Erythroblast (primary cell): ENCODE results near the gene NOS1AP.

ENCODE experiments used
- DNase-seq, 2 experiments: peaks; one replicate each; lab custom pipeline; 2025; lab: John Stamatoyannopoulos, UW
- GATA1 ChIP-seq: IDR thresholded peaks from 2 replicates; pipeline ENCODE4 v1.6.1; 2011; ENCODE audit warnings: low read depth, mild to moderate bottlenecking, control low read depth, low read length, moderate library complexity
- POLR2A ChIP-seq: IDR thresholded peaks from 2 replicates; pipeline ENCODE4 v1.6.1; 2011; ENCODE audit warnings: mild to moderate bottlenecking, low read length

The NOS1AP gene

DNA sequence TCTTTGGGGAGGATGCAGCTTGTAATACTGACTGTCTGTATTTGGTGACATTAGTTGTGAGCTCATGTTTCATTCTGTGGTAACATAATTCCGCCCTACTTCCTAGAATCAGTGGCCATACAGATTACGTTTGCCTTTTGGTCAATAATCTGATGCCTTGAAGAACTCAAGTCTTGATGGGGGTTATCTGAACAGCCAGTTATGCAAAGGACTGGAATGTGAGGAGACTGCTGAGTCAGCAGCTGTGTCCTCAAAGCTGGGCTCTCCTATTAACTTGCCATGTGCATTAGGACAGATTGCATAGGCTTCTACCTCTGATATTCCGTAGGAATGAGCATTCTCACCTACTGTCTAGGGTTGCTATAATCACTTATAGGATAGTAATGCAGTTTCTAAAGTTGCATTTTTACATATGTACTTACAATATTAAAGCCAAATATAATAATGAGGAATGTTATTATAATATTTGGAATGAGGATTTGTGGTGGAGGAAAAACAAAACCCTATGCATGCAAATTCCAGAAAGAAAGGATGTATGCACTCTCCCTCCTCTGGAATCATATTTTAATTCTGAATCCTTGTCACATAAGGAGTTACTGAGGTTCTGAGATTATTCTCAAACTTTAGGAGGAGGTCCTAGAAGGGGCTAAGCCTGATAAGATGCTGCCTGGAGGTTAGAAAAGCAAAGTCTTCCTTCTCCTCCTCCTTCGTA, 116.0 kb downstream of the NOS1AP start:
- no peak for DNase-seq
- TF ChIP-seq GATA1 = no peak
- no peak for TF ChIP-seq POLR2A

DNA sequence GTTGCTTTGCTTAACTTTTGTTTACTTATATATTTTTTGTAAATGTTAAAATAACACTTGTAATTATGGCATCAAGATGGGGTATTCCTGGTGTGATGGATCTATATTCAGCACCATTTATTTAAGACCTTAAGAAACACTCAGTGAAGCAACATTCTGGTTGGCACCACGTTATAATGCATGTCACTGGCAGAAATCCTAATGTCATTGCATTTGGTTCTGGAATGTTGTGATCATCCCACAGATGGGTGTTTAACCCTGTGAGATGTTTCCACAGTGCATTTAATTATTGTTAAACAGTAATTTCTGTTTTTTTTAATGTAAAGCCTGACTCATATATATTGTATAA, 116.5 kb downstream of the NOS1AP start:
- DNase-seq = no peak
- TF ChIP-seq POLR2A (no peak), GATA1 (no peak)

DNA sequence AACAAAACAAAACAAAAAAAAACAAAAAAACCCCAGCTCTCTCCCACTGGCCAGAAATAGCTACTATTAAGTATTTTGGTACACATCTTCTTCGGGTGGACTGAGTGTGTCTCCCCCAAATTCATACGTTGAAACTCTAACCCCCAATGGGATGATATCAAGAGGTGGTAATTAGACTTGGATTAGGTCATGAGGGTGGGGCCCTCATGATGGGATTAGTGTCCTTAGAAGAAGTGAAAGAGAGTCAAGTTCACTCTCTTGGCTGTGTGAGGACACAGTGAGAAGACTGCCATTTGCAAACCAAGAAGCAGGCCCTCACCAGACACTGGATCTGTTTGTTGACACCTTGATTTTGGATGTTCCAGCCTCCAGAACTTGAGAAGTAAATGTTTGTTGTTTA, 116.9 kb downstream of the NOS1AP start:
- TF ChIP-seq GATA1 (no peak), POLR2A (no peak)
- DNase-seq = no peak

DNA sequence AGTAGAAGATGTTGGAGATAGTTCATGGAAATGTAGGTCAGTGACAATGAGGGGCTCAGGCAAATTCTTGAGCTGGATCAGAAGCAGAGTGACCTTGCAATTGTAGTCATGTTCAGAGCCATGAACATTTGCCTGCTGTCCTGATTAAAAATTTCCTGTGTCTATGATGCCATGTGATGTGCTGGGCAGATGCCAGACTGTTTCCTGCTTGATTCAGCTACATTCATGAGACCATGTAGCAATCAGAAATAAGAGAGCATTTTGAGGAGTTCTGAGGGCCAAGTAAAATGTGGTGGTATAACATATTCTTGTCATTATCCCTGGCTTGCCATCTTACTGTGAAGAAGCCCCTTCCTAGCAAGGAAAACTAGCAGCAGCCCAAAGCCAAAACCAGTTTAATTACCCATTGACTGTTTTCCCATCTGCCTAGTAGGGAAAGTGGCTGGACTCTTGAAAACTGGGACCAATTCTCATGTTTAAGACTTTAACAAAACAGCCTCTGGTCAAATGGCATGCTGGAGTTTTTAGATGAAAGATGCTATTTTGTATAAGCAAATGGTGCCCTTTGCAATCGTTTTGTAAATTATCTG, 118.3 kb downstream of the NOS1AP start:
- TF ChIP-seq POLR2A = no peak
- no peak for TF ChIP-seq GATA1
- DNase-seq = no peak

DNA sequence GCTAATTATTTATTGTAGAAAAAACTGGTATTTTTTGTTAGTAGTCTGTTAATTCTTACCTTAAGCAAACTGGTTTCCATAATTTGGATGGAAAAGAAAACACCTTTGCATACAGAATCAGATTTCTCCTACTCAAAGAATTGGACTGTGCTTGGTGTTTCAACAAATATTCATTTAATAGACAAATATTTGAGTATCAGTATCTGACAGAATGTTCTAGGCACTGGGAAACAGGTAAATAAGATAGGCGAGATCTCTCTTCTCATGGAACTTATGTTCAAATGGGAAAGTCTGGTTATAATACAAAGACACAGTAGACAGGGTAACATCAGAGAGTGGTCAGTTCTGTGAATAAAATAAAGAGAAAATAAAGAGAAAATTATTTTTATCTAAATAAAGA, 119.9 kb downstream of the NOS1AP start:
- TF ChIP-seq GATA1 = no peak
- TF ChIP-seq POLR2A = no peak
- DNase-seq = no peak

DNA sequence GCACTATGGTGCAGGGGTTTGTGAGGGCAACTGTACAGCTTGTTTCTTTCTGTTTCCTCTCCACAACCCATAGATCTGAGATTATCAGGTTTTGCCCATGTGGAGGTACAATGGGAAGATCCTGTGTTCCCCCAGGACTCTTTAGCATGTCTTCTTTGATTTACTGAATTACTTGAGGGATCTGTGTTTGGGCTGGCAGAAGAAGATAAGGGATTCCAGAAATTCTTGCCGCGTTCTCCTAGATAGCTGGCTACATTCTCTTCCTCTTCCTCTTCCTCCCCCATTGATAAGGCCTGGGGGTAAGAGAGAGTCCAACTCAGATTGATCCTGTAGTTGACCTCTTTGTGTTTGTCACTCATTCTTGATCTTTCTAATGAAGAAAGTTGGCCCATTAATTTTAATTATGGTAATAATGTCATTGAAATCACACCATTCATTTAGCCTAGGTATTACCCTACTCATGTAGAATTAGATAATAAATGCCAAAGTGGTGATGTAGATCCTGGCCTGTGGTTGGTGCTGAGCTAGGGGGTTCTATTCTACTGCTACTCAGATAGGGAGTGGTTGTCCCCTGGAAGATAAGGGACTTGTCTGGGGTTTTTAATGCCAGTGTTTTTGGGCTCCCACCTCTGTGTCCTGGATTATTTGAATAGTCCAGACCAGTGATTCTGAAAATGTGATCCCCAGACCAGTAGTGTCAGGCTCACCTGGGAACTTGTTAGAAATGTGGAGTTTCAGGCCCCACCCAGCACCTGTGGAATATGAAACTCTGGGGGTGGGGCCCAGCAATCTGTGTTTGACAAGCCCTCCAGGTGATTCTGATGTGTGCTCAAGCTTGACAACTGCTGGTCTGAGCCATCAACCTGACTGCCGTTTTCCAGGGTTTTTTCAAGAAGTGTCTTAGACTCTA, 122.2 kb downstream of the NOS1AP start:
- DNase-seq = no peak
- TF ChIP-seq POLR2A (no peak), GATA1 (no peak)

DNA sequence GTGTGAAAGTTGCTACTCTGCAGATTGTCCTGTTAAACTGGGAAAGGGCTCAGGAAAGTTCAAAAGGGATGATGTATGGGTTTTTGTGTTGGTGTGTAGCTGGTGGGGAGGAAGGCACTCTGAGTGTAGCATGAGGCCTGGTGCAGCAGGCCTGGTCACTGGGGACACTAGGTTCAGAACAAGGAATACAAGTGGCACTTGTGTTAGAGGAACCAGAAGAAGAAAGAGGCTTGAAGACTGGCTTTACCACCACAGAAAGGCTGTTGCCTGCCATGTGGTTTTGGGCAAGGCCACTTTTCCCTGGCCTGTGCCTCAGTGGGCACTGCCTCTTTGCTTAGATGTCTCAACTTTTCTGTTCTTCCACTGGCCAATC, 122.8 kb downstream of the NOS1AP start:
- TF ChIP-seq GATA1 (no peak), POLR2A (no peak)
- DNase-seq = no peak

DNA sequence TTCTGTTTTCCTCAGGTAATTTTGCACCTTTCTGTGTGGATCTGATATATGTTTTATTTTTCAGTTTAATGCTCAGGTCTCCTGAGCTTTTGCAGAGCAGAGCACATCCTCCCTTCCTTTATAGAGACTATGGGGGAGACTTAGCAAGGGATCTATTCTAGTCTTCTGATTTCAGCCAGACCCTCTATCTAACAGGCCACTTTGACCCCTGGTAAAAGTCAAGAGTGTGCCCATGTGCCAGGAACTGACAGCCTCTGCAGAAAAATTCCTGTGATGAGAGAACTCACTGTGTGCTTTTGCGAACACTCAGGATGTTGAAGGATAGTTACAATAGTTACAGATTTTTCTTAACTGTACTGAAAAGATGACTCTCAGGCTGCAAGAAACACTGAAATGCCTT, 123.3 kb downstream of the NOS1AP start:
- TF ChIP-seq GATA1 (no peak), POLR2A (no peak)
- no peak for DNase-seq

DNA sequence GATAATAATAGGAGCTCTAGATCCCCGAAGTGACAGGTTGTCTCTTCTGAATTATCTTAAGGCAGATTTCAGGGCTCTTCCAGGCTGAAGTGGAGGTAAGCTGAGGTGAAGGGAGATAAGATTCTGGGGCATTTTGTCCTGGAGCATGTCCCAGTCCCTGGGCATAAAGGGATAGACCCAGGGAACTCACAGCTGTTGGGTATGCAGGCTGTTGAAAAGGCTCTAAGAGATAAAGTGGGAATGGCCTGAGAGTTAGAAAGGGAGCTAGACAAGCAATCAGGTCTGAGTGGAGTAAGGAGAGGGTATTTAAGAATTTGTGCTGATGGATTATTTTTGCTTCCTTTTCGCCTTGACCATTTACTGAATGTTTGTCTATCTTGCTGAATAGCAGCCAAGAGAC, 123.7 kb downstream of the NOS1AP start:
- DNase-seq = no peak
- TF ChIP-seq GATA1 (no peak), POLR2A (no peak)

DNA sequence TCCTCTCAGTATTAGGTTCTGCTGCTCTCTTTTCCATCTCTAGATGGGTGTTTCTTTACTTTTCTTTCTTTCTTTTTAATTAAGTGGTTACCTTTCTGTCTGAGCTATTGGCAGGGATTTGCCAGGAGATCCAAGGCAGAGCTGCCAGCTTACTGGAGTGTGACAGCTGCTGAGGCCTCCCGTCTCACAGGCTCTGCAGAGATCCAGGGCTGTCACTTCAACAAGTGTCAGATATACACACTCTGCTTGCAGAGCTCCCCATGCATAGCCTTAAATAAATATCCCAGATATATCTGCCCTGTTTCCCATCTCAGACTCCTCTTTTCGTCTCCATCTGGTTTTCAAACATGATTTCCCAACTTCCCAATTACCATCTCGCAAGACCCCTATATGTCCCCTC, 124.3 kb downstream of the NOS1AP start:
- no peak for TF ChIP-seq GATA1
- no peak for TF ChIP-seq POLR2A
- DNase-seq = no peak

DNA sequence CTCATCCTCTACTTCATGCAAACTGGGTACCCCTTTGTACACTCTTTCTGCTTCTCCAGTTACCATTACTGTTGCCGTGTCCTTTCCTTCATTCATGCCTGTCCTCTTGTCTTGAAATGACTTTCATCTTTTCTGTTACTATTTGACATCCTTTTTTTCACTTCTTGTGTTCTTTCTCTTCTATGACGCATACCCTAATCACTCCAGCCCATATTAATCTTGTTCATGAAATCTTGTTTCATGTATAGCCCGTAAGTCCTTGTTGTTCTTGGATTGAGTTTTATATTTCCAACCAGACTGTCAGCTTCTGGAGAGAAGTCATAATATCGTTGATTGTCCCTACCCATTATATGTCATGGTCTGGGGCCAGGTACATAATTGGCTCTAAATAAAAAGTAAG, 126.1 kb downstream of the NOS1AP start:
- DNase-seq = no peak
- no peak for TF ChIP-seq POLR2A
- TF ChIP-seq GATA1 = no peak

DNA sequence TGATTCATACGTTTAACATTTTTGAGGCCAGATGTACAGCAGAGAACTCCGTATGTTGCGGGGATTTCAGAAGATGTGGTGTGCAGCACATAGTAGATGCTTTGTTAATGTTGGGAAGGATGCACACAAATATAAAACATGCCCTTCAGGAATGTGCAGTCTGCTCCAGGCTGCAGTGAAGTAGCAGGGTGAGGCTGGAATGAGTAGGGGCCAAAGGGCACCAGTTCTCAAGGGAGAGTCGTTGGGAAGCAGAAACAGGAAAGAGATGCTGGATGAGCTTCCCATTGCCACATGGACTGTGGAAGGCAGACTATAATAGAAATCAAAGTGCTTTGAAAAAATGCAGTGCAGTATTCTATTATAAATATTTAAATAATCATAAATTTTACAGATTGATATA, 126.9 kb downstream of the NOS1AP start:
- no peak for TF ChIP-seq POLR2A
- TF ChIP-seq GATA1 = no peak
- DNase-seq = no peak

DNA sequence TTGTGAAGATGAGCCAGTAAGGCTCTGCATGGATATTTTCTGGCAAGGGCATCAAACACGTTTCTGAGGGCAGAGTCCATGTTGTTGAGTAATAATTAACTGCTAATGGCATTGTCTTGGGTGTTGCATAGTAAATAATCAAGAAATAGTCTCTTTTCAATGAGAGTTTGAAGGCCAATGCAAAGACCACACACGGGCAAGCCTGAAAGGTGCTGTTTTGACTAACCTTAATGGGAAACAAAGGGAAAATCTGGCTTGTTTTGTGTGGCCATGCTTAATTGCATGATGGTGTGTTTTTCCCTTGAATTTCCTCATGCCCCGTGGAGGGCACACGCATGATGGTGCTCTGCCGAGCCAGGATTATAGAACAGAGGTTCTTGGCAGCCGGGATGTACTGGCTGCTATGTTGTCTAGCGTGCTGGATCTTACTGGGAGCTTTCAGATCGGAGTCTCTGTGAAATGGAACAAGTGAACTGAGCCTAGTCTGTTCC, 127.6 kb downstream of the NOS1AP start:
- no peak for DNase-seq
- TF ChIP-seq POLR2A = no peak
- no peak for TF ChIP-seq GATA1
